Measurements from ENCODE around the gene WDR70.
"Not testable (repeated sequence)": the region's sequence is repeated elsewhere in the genome, so short reads cannot be mapped to it uniquely, and the experiment has no call there.

DNA sequence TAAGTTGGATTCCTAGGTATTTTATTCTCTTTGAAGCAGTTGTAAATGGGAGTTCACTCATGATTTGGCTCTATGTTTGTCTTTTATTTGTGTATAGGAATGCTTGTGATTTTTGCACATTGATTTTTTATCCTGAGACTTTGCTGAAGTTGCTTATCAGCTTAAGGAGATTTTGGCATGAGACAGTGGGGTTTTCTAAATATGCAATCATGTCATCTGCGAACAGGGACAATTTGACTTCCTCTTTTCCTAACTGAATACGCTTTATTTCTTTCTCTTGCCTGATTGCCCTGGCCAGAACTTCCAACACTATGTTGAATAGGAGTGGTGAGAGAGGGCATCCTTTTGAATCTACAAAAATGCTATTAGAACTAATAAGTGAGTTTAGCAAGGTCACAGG is 215.7 kb downstream of the WDR70 start:
- TF ChIP-seq POLR2AphosphoS5 (IDR thresholded peaks at IDR 0.05; ENCODE audit: low read depth, low read length); RAD21 (IDR thresholded peaks at IDR 0.05; ENCODE audit: low read length); TAF1 (IDR thresholded peaks at IDR 0.05; ENCODE audit: borderline replicate concordance, low read depth, low read length); EP300 (IDR thresholded peaks at IDR 0.05; ENCODE audit: borderline replicate concordance in 1 of 2, low read depth in 1 of 2, low read length in 1 of 2); TEAD4 (IDR thresholded peaks at IDR 0.05; ENCODE audit: borderline replicate concordance, insufficient read depth); TCF12 (IDR thresholded peaks at IDR 0.05): not testable (repeated sequence)
- TF ChIP-seq, protein P1, sequence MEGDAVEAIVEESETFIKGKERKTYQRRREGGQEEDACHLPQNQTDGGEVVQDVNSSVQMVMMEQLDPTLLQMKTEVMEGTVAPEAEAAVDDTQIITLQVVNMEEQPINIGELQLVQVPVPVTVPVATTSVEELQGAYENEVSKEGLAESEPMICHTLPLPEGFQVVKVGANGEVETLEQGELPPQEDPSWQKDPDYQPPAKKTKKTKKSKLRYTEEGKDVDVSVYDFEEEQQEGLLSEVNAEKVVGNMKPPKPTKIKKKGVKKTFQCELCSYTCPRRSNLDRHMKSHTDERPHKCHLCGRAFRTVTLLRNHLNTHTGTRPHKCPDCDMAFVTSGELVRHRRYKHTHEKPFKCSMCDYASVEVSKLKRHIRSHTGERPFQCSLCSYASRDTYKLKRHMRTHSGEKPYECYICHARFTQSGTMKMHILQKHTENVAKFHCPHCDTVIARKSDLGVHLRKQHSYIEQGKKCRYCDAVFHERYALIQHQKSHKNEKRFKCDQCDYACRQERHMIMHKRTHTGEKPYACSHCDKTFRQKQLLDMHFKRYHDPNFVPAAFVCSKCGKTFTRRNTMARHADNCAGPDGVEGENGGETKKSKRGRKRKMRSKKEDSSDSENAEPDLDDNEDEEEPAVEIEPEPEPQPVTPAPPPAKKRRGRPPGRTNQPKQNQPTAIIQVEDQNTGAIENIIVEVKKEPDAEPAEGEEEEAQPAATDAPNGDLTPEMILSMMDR (IDR thresholded peaks at IDR 0.05): not testable (repeated sequence)
- TF ChIP-seq, protein P2, sequence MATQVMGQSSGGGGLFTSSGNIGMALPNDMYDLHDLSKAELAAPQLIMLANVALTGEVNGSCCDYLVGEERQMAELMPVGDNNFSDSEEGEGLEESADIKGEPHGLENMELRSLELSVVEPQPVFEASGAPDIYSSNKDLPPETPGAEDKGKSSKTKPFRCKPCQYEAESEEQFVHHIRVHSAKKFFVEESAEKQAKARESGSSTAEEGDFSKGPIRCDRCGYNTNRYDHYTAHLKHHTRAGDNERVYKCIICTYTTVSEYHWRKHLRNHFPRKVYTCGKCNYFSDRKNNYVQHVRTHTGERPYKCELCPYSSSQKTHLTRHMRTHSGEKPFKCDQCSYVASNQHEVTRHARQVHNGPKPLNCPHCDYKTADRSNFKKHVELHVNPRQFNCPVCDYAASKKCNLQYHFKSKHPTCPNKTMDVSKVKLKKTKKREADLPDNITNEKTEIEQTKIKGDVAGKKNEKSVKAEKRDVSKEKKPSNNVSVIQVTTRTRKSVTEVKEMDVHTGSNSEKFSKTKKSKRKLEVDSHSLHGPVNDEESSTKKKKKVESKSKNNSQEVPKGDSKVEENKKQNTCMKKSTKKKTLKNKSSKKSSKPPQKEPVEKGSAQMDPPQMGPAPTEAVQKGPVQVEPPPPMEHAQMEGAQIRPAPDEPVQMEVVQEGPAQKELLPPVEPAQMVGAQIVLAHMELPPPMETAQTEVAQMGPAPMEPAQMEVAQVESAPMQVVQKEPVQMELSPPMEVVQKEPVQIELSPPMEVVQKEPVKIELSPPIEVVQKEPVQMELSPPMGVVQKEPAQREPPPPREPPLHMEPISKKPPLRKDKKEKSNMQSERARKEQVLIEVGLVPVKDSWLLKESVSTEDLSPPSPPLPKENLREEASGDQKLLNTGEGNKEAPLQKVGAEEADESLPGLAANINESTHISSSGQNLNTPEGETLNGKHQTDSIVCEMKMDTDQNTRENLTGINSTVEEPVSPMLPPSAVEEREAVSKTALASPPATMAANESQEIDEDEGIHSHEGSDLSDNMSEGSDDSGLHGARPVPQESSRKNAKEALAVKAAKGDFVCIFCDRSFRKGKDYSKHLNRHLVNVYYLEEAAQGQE (IDR thresholded peaks at IDR 0.05; ENCODE audit: low read depth, low read length): not testable (repeated sequence)
